Thyroid gland (tissue), 4 donors: ENCODE measurements around the gene THBD.

ENCODE experiments used
- POLR2A ChIP-seq, 2 donors: fragments of 450-650 bp; IDR thresholded peaks; one replicate each; pipeline ENCODE4 v1.6.1; 2017; ENCODE audit warnings: antibody characterized with exemption in 2 of 2, mild to moderate bottlenecking in 2 of 2, moderate library complexity in 1 of 2
- TF ChIP-seq, protein P1 (sequence below), 6 experiments: fragments of 200-600 bp in 3 of 6; fragments of 450-650 bp in 3 of 6; sonication (generic) in 3 of 6; IDR thresholded peaks; one replicate each; pipeline ENCODE4 v1.5.1; 2016 to 2019; ENCODE audit warnings: antibody characterized with exemption in 6 of 6, mild to moderate bottlenecking in 2 of 6, inconsistent platforms in 1 of 6, moderate library complexity in 1 of 6

DNA sequence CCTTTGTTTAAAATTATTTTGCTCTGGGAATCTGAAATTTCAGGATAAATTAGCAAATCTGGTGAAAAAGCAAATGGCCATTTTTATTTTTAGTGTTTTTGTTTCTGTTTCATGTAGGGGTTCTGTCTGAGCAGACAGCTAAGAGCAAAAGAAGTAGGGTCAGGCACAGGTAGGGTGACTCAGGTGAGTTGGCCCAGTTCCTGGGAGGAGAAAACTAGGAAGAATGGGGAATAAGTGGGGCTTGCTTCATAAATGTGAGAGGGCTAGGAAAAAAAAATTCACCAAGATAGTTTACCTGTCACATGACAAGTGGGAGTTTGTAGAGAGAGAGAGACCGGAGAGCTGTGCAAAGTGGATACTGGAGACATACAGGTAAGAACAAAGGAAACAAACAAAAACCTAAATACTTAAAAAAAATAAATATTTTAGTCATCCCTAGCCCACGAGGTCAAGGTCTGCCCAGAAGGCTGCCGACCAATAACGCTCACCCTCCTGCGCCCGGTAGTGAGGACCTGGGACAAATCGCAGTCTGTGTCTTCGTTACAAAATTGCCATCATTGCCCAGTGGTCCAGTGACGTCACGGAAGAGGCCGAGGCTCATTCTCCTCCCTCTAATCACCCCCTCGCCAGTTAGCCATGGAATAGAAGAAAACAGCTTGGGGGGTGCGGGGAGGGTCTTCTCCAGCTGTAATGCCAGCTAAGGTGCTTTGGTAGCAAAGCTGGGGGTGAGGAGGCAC lies 2.3 kb downstream of the THBD start:
- TF ChIP-seq, protein P1, sequence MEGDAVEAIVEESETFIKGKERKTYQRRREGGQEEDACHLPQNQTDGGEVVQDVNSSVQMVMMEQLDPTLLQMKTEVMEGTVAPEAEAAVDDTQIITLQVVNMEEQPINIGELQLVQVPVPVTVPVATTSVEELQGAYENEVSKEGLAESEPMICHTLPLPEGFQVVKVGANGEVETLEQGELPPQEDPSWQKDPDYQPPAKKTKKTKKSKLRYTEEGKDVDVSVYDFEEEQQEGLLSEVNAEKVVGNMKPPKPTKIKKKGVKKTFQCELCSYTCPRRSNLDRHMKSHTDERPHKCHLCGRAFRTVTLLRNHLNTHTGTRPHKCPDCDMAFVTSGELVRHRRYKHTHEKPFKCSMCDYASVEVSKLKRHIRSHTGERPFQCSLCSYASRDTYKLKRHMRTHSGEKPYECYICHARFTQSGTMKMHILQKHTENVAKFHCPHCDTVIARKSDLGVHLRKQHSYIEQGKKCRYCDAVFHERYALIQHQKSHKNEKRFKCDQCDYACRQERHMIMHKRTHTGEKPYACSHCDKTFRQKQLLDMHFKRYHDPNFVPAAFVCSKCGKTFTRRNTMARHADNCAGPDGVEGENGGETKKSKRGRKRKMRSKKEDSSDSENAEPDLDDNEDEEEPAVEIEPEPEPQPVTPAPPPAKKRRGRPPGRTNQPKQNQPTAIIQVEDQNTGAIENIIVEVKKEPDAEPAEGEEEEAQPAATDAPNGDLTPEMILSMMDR (IDR thresholded peaks at IDR 0.05): no peak
- no peak for TF ChIP-seq POLR2A (IDR thresholded peaks at IDR 0.05)
